ENCODE measurements around the gene CEACAM21. TPM values are rescaled to one million over a fixed set of nuclear protein-coding genes. Genes with fewer than 3 reads are reported as not detected.
A peak's percentile ranks its signal among the peaks of the same experiment; 100 is the strongest.

The CEACAM21 gene
- polyA plus RNA-seq, 3 donors = 2.1 to 6.4 (median 4.1) TPM

GRCh38 chr19:41528106-41528505 is 47.9 kb upstream of the CEACAM21 start:
- intact Hi-C loops (cut with micrococcal nuclease) = loop anchor here in 1 of 2 donors (10.0 kb wide), 1 partner anchor 173 kb away; the partner anchor contains the start of gene TGFB1
- Histone ChIP-seq H3K9me3 (replicated peaks in 1 of 2; ENCODE audit: control insufficient read depth in 1 of 2, insufficient read depth in 1 of 2, low read length in 2 of 2) (no peaks in the 10 kb centered on the region), H3K27me3 (ENCODE audit: control insufficient read depth in 2 of 2, insufficient read depth in 2 of 2, low read length in 2 of 2) (no peaks in the 10 kb centered on the region), H2AFZ (ENCODE audit: insufficient read depth, low read depth, low read length, poor library complexity, severe bottlenecking) (no peak overlapping the region), H3K4me2 (replicated peaks; ENCODE audit: extremely low read depth, low read length, poor library complexity, severe bottlenecking) (no peak overlapping the region), H3K4me1 (ENCODE audit: control insufficient read depth in 1 of 2, insufficient read depth in 2 of 2, low read length in 2 of 2) (peaks cover 45 to 54% of the 10 kb centered on the region in 2 donors), H3K9ac (ENCODE audit: insufficient read depth, low read length, poor library complexity, severe bottlenecking) (no peak overlapping the region), H3K79me2 (ENCODE audit: insufficient read depth, low read length) (no peaks in the 10 kb centered on the region), H3K36me3 (replicated peaks in 1 of 2; ENCODE audit: control insufficient read depth in 1 of 2, insufficient read depth in 2 of 2, low read length in 2 of 2) (no peaks in the 10 kb centered on the region), H3K27ac (ENCODE audit: low read depth in 1 of 2, low read length in 2 of 2) (no peak overlapping the region), H3K4me3 (replicated peaks in 1 of 3; ENCODE audit: low read depth in 2 of 3, low read length in 3 of 3) (no peak overlapping the region), H4K20me1 (ENCODE audit: insufficient read depth, low read length) (peaks cover 8% of the 10 kb centered on the region)
- Mint-ChIP-seq H3K4me1 (peaks cover 59% of the 10 kb centered on the region), H3K27ac (no peak overlapping the region), H3K27me3 (ENCODE audit: low read depth in 3 of 3) (peaks cover 1 to 6% (median 3%) of the 10 kb centered on the region in 3 donors), H3K4me3 (no peak overlapping the region), H3K9me3 (peaks cover 0 to 16% (median 2%) of the 10 kb centered on the region in 7 donors), H3K36me3 (no peaks in the 10 kb centered on the region)
- no CpG with 5 or more reads among the region's 2 CpGs for WGBS (ENCODE audit: insufficient coverage)
- DNase-seq = peak in 2 of 3 donors; percentile 25 to 43
- no peak for TF ChIP-seq CTCF (IDR thresholded peaks at IDR 0.05)

GRCh38 chr19:41529484-41530183 is 46.3 kb upstream of the CEACAM21 start:
- no peak overlapping the region for H2AFZ ChIP-seq (ENCODE audit: insufficient read depth, low read depth, low read length, poor library complexity, severe bottlenecking)
- H3K36me3 ChIP-seq (replicated peaks in 1 of 2; ENCODE audit: control insufficient read depth in 1 of 2, insufficient read depth in 2 of 2, low read length in 2 of 2) = no peaks in the 10 kb centered on the region
- H3K4me1 ChIP-seq (ENCODE audit: control insufficient read depth in 1 of 2, insufficient read depth in 2 of 2, low read length in 2 of 2) = peaks cover 55 to 69% of the 10 kb centered on the region in 2 donors
- TF ChIP-seq CTCF (IDR thresholded peaks at IDR 0.05) = no peak
- H3K9me3 ChIP-seq (replicated peaks in 1 of 2; ENCODE audit: control insufficient read depth in 1 of 2, insufficient read depth in 1 of 2, low read length in 2 of 2) = no peaks in the 10 kb centered on the region
- no peaks in the 10 kb centered on the region for H3K36me3 Mint-ChIP-seq
- H3K4me1 Mint-ChIP-seq = peaks cover 72% of the 10 kb centered on the region
- H3K27me3 ChIP-seq (ENCODE audit: control insufficient read depth in 2 of 2, insufficient read depth in 2 of 2, low read length in 2 of 2) = no peaks in the 10 kb centered on the region
- H3K4me3 ChIP-seq (replicated peaks in 1 of 3; ENCODE audit: low read depth in 2 of 3, low read length in 3 of 3) = peak overlapping the region in 1 of 3 experiments; percentile 62
- no peaks in the 10 kb centered on the region for H3K79me2 ChIP-seq (ENCODE audit: insufficient read depth, low read length)
- H3K9me3 Mint-ChIP-seq = peaks cover 0 to 16% (median 2%) of the 10 kb centered on the region in 7 donors
- peak overlapping the region; percentile 66 for H3K4me2 ChIP-seq (replicated peaks; ENCODE audit: extremely low read depth, low read length, poor library complexity, severe bottlenecking)
- no peak overlapping the region for H3K9ac ChIP-seq (ENCODE audit: insufficient read depth, low read length, poor library complexity, severe bottlenecking)
- no peak for DNase-seq
- H3K4me3 Mint-ChIP-seq = peak overlapping the region; percentile 9 to 86
- H3K27me3 Mint-ChIP-seq (ENCODE audit: low read depth in 3 of 3) = peaks cover 1 to 6% (median 3%) of the 10 kb centered on the region in 3 donors
- WGBS (ENCODE audit: insufficient coverage) = no CpG with 5 or more reads among the region's 4 CpGs
- H4K20me1 ChIP-seq (ENCODE audit: insufficient read depth, low read length) = peaks cover 8% of the 10 kb centered on the region
- intact Hi-C loops (cut with micrococcal nuclease) = loop anchor here (10.0 kb wide), 2 partner anchors 85 to 175 kb away; partner anchors contain the start of genes ERICH4 (in 1 of the 2) and TGFB1 (in 1 of the 2)
- no peak overlapping the region for H3K27ac ChIP-seq (ENCODE audit: low read depth in 1 of 2, low read length in 2 of 2)
- peak overlapping the region in 4 of 7 donors; percentile 72 to 99 (median 98) for H3K27ac Mint-ChIP-seq
